MCF 10A (cell line): Measurements from ENCODE around the gene PRDM1. TPM values are rescaled to one million over a fixed set of nuclear protein-coding genes. Genes with fewer than 3 reads are reported as not detected.

Experiments
- BruUV-seq: library from RNA; stranded (reverse); fragments of 400-500 nt; replicated peaks from 2 replicates; lab custom pipeline; 2021; lab: Mats Ljungman, UMichigan
- CTCF ChIA-PET: fragments of 300-600 bp; sonication (Branson Sonifier 250); formaldehyde crosslinking; extraction: SDS; loops from one replicate; lab custom pipeline; 2021; ENCODE audit warnings: antibody characterized with exemption, inconsistent platforms; lab: Yijun Ruan, JAX
- POLR2A ChIA-PET: fragments of 300-600, 350-650 bp; sonication (Branson Sonifier 250); formaldehyde crosslinking; extraction: SDS; loops from one replicate; lab custom pipeline; 2020; ENCODE audit warnings: antibody characterized with exemption, inconsistent platforms; lab: Yijun Ruan, JAX
- DNase-seq: peaks from one replicate; pipeline ENCODE4 v3.0.0-alpha.2; 2018; ENCODE audit not compliant: unreplicated experiment
- H3K27ac Mint-ChIP-seq: one replicate; pipeline ENCODE4 v1.8.0; 2022; ENCODE audit warnings: mild to moderate bottlenecking, low read depth, mixed read lengths; ENCODE audit not compliant: unreplicated experiment
- H3K27me3 Mint-ChIP-seq: one replicate; pipeline ENCODE4 v1.8.0; 2022; ENCODE audit warnings: mixed read lengths; ENCODE audit not compliant: insufficient read depth, unreplicated experiment
- H3K36me3 Mint-ChIP-seq: one replicate; pipeline ENCODE4 v1.8.0; 2022; ENCODE audit warnings: mild to moderate bottlenecking, moderate library complexity, mixed read lengths; ENCODE audit not compliant: insufficient read depth, unreplicated experiment
- H3K4me1 Mint-ChIP-seq: one replicate; pipeline ENCODE4 v1.8.0; 2022; ENCODE audit warnings: mixed read lengths; ENCODE audit not compliant: insufficient read depth, unreplicated experiment
- H3K4me3 Mint-ChIP-seq: one replicate; pipeline ENCODE4 v1.8.0; 2022; ENCODE audit warnings: mild to moderate bottlenecking, moderate library complexity, mixed read lengths; ENCODE audit not compliant: unreplicated experiment
- H3K9me3 Mint-ChIP-seq: one replicate; pipeline ENCODE4 v1.8.0; 2022; ENCODE audit warnings: mixed read lengths; ENCODE audit not compliant: unreplicated experiment
- CTCF ChIP-seq: fragments of 200-600 bp; IDR thresholded peaks from one replicate; pipeline ENCODE4 v1.8.0; 2022; ENCODE audit warnings: antibody characterized with exemption, mild to moderate bottlenecking; ENCODE audit not compliant: unreplicated experiment
- intact Hi-C: fragments of 100-400 bp; cut with micrococcal nuclease; formaldehyde crosslinking; loops from 2 replicates; pipeline ENCODE4 v1.14.1; 2022
- total RNA-seq: library from RNA; stranded (reverse); gene quantifications from 2 replicates; pipeline ENCODE4 v1.2.3, GENCODE V29; 2022

Gene PRDM1
- total RNA-seq, 1 experiment from 2014 or later, result 13.1 TPM

- H3K27ac Mint-ChIP-seq, result no peak overlapping the region
- no peak overlapping the region for H3K4me3 Mint-ChIP-seq
- POLR2A ChIA-PET, result no interaction called here
Measured at GRCh38 chr6:106102967-106103727, 17.0 kb downstream of the PRDM1 start.

GRCh38 chr6:106103728-106104109 lies 17.6 kb downstream of the PRDM1 start:
- CTCF ChIA-PET, result no interaction called here
- Mint-ChIP-seq H3K27ac (no peak overlapping the region), H3K9me3 (no peaks in the 10 kb centered on the region), H3K36me3 (peaks cover 82% of the 10 kb centered on the region), H3K4me1 (peaks cover 26% of the 10 kb centered on the region), H3K4me3 (no peak overlapping the region), H3K27me3 (no peaks in the 10 kb centered on the region)
- intact Hi-C loops, result no loop called here
- no peak for TF ChIP-seq CTCF
- no TSS peak for BruUV-seq
- no peak for DNase-seq
- POLR2A ChIA-PET, result no interaction called here

More at GRCh38 chr6:106102967-106103727, 17.0 kb downstream of the PRDM1 start:
- intact Hi-C loops, result no loop called here
- CTCF ChIA-PET, result no interaction called here
- Mint-ChIP-seq H3K4me1 (peaks cover 31% of the 10 kb centered on the region), H3K9me3 (no peaks in the 10 kb centered on the region), H3K36me3 (peaks cover 78% of the 10 kb centered on the region), H3K27me3 (no peaks in the 10 kb centered on the region)
- no peak for DNase-seq
- no peak for TF ChIP-seq CTCF
- BruUV-seq, result no TSS peak

- Mint-ChIP-seq H3K27ac (no peak overlapping the region), H3K4me3 (no peak overlapping the region), H3K9me3 (no peaks in the 10 kb centered on the region), H3K27me3 (no peaks in the 10 kb centered on the region), H3K36me3 (peaks cover 77% of the 10 kb centered on the region), H3K4me1 (peaks cover 25% of the 10 kb centered on the region)
- no peak for TF ChIP-seq CTCF
- BruUV-seq, result no TSS peak
- POLR2A ChIA-PET, result no interaction called here
- no peak for DNase-seq
- intact Hi-C loops, result no loop called here
- CTCF ChIA-PET, result no interaction called here
Measured at GRCh38 chr6:106104476-106104875, 18.3 kb downstream of the PRDM1 start.

- intact Hi-C loops, result no loop called here
- H3K27ac Mint-ChIP-seq, result no peak overlapping the region
- peaks cover 77% of the 10 kb centered on the region for H3K36me3 Mint-ChIP-seq
Measured at GRCh38 chr6:106104941-106105340, 18.8 kb downstream of the PRDM1 start.

More at GRCh38 chr6:106104941-106105340, 18.8 kb downstream of the PRDM1 start:
- Mint-ChIP-seq H3K4me1 (peaks cover 25% of the 10 kb centered on the region), H3K4me3 (no peak overlapping the region), H3K27me3 (no peaks in the 10 kb centered on the region), H3K9me3 (no peaks in the 10 kb centered on the region)
- BruUV-seq, result no TSS peak
- ChIA-PET CTCF (interaction anchor here (0.7 kb wide), 1 partner anchor 8 kb away, joined by 3 read pairs; no protein-coding TSS in a partner anchor), POLR2A (no interaction called here)
- TF ChIP-seq CTCF, result no peak
- no peak for DNase-seq
